HG03575 (cell line): Measurements from ENCODE around the gene CEP63.

ENCODE experiments used
- ATAC-seq: cut with Tn5 transposase; IDR thresholded peaks from one replicate; pipeline ENCODE4 v1.9.1; 2021; ENCODE audit not compliant: unreplicated experiment, insufficient number of reproducible peaks, low FRiP score; ENCODE audit errors: extremely low read depth

The CEP63 gene

GRCh38 chr3:134601539-134602439, 115.9 kb downstream of the CEP63 start:
- ATAC-seq = no peak

DNA sequence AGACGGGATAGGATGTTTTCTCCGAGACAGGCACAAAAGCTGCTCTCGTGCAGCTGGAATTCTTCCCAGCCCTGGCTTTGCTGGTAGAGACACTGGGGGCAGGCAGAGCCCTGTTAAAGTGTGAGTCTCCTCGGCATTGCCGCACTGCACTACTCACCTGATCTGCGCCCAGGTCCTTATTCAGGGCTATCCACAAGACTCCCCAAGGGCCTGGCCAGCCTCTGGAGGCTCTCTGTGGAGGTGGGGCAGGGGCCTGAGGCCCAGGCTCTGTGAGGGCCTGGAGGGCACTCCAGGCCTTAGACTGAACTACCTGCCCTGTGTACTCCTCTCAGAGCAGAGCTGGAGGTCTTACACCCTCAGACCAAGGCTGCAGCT, 116.6 kb downstream of the CEP63 start:
- ATAC-seq = no peak

- no peak for ATAC-seq
Measured at GRCh38 chr3:134603480-134603879, 117.6 kb downstream of the CEP63 start.

GRCh38 chr3:134603956-134604355, 118.1 kb downstream of the CEP63 start:
- no peak for ATAC-seq

GRCh38 chr3:134605556-134605955, 119.7 kb downstream of the CEP63 start:
- no peak for ATAC-seq

GRCh38 chr3:134606033-134607025, 120.5 kb downstream of the CEP63 start:
- no peak for ATAC-seq

DNA sequence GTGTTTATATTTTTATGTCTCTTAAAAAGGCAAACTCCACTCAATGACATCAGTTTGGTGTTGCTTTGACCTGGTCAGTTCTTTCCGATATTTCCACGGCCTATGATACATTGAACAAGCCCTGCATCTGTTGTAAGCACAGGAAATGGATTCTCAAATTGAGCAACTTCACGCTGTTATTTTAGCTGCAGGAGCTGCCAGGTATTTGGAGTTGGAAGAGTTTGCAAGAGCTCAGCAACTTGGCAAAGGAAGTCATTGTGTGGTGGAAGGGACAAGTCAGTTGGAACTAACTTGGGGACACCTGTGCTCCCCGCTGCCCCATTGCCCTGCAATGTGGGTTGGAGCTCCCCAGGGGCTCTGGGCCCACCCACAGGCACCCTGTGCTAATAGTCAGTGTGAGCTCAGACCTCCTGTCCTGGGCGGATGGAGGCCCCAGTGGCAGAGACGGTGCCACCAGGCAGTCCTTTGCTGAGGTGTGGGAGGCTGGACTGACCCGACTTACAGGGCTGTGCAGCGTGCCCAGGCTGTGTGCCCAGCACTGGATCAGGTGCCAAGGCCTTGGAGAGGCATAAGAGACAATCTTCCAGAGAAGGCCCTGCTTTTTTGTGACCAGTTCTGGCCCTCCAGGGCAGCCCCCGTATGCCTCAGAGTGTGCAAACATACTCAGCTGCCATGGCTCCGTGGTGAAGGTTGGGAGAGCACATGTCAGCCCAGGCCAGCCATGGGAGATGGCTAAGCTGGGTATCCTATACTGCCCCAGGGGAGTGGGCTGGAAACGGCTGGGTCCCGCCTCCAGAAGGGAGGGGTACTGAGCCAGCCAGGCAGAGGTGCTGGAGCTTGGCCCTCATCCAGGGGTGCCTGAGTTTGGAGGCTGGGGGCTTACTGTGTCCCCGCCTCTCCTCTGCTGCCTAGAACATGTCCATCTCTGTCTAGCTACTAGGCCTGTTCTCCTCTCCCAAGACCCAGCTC, 121.5 kb downstream of the CEP63 start:
- ATAC-seq = no peak

- no peak for ATAC-seq
Measured at GRCh38 chr3:134608023-134608770, 122.3 kb downstream of the CEP63 start.

DNA sequence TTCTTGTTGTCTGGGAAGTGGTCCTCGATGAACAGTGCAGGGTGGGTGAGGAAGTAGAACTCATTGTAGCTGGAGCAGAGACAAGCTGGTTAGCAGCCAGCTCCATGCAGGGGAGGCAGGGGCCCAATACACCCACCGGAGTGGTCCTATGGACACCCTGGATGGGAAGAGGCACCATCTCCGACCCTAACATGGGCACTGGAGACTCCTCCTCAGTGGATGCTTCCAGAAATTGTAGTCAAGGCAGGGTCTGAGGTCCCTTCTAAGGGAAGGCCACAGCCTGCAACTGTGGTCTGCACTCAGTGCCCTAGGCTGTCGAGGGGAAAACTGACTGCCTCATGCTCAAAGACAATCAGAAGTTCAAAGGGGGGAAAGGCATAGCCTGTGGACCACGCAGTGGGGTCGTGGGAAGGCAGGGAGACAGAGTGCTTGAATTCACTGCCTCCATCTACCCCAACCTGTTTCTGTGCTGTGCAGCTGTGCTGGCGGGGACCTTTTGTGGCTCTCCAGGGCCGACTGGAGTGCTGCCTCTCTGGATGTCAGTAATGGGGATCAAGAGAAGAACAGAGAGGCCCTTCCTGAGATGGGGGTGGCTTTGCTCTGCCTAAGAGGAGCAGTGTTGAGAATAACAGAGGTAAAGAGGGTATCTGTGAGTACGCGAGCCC, 123.0 kb downstream of the CEP63 start:
- ATAC-seq = no peak

DNA sequence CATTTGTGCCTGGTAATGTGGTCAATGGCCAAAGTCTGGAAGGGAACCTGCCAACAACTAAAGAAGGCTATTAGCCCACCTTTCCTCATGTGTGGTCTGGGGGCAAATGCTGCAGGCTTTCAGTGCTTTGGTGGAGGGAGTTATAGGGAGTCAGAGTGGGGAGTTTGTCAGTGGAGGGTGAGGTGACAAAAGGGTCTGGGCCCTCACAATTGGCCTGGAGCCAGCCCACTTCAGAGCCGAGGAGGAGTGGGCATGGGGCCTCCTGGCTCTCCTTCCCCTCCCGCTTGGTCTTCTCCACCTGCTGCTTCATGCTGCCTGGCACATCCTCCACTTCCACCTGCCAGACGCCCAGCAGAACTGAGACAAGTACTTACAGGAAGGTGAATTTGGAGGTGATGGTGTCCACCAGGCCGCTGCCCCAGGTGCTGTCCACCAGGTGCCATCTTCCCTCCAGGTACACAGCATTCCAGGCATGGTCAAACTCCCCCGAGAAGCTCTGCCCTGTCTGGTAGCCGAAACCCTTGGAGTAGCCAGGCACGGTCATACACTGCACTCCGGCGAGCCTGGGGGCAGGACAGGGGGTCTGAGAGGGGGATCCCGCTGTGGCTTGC, 124.1 kb downstream of the CEP63 start:
- no peak for ATAC-seq

DNA sequence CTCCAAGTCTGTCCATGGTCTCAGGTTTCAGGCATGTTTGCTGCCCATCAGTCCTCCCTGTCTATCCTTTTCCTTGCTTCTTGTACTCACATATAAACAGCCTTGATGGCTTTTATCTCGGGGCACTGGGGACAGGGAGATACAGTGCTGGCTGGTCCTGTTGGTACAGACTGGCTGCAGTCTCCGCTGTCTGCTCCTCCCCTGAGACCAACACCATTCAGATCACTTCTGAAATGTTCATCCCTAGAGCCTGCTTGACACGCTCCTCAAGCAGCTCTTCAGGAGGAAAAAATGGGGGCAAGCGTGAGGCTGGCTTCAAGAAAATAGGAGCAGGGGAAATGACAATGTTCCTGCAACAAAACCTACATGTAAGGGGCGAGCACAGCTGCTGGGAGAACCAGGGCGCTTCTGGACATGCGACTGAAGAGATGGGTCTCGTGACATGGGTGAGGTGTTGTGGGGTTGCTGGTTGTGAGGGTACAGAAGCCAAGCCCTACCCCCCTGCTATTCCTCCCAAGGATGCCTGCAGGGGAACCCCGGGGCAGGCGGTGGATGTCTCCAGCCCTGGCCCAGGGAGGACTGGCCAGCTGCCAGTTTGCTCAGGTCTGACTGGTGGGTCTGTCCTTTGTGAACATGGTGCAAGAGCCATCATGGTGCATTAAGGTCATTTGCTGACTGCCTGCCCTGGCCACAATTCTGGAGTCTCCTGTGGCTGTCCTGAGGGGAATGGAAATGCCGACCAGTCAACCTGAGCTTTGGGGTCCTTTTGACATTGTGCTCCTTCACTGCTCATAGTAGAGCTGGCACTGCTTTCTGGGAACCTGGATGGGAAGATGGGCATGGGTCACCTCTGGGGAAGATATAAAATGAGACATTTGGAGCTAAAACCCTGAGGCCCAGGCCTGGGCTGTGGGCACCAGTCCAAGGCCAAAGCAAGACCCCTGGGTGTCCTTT, 124.9 kb downstream of the CEP63 start:
- ATAC-seq = no peak

- no peak for ATAC-seq
Measured at GRCh38 chr3:134611516-134611915, 125.7 kb downstream of the CEP63 start.

GRCh38 chr3:134613006-134613520, 127.2 kb downstream of the CEP63 start:
- ATAC-seq = no peak

- ATAC-seq = no peak
Measured at GRCh38 chr3:134614955-134615354, 129.1 kb downstream of the CEP63 start.

GRCh38 chr3:134615743-134616142, 129.9 kb downstream of the CEP63 start:
- no peak for ATAC-seq
